ENCODE results near the gene KIZ. TPM values are rescaled to one million over a fixed set of nuclear protein-coding genes. Genes with fewer than 3 reads are reported as not detected.
"Not testable (repeated sequence)": the region's sequence is repeated elsewhere in the genome, so short reads cannot be mapped to it uniquely, and the experiment has no call there.

The KIZ gene
- total RNA-seq, 1 donor from 2014 or later = 7.5 TPM

GRCh38 chr20:21139881-21140566 is 14.1 kb downstream of the KIZ start:
- DNase-seq = no peak

GRCh38 chr20:21141825-21142224 is 15.9 kb downstream of the KIZ start:
- no peak for DNase-seq

DNA sequence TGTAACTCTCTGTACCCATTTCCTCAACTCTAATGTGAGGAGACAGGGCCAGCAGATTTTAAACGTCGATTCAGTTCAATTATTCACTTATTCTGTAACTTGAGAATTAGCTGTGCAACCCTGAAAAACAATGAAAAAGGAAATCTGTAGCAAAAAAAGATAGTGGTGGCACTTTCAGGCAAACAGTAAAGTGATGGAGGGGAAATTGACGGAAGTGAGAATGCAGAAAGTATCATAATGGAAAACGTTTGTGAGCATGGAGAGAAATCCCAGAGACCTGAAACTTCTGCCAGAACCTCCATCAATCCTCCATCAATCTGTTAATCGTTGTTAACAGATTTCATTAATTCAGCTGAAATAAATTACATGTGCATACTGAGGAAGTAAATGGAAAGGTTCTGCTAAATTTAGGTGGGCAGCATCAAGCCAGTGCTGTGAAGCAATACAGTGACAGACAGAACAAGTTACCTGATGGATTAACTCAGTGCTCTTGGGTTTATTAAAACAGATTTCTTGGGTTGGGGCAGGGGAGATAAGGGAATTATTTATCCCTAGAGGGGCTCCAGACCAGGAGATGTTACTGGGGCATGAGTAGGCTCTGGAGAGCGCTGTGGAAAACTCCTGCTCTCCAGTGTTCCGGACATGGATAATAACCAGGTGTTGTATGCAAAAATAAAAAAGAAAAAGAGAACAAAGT is 17.5 kb downstream of the KIZ start:
- DNase-seq = no peak

GRCh38 chr20:21145424-21145823 is 19.5 kb downstream of the KIZ start:
- no peak for DNase-seq

DNA sequence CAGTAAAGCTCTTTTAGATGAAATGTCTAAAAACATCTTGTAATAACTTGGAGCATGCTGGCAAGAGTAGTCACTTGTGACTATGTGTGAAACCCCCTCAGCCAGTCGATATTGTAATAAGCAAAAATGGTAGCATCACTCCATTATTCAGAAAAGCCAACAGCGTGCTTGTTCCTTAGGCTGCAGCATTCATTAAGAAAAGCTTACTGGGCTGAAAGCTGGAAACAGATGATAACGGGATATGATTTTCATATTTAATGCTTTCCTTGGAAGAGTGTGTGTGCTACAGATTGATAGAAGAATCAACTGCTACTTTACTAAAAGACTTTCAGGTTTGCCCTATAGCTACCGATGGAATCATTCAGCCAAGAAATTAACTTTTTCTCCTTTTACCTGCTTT is 20.3 kb downstream of the KIZ start:
- DNase-seq = no peak

GRCh38 chr20:21147593-21147992 is 21.7 kb downstream of the KIZ start:
- DNase-seq = no peak

DNA sequence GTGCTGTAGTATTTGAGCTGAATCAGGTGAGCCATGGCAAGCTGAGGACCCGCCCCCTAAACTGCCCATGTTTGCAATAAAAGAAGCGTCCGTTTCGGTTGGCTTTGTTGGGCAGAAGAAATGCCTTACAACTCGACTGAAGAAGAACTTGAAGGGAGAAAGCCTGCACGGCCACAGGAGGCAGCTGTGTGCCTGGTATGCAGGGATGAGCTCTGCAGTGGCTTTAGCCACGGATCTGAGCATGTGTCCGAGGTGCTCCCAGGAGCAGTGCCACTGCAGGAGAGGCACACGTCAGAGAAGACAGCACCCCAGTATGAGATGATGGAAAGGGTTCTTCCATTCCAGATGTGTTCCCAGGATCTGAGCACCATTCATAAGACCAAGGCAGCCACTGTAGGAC is 23.5 kb downstream of the KIZ start:
- DNase-seq = no peak

- DNase-seq = no peak
Measured at GRCh38 chr20:21151791-21152190, 25.9 kb downstream of the KIZ start.

GRCh38 chr20:21154692-21155091 is 28.8 kb downstream of the KIZ start:
- no peak for DNase-seq

GRCh38 chr20:21155268-21155667 is 29.4 kb downstream of the KIZ start:
- DNase-seq = no peak

- DNase-seq = no peak
Measured at GRCh38 chr20:21156266-21156665, 30.4 kb downstream of the KIZ start.

- DNase-seq = no peak
Measured at GRCh38 chr20:21157006-21157405, 31.1 kb downstream of the KIZ start.

DNA sequence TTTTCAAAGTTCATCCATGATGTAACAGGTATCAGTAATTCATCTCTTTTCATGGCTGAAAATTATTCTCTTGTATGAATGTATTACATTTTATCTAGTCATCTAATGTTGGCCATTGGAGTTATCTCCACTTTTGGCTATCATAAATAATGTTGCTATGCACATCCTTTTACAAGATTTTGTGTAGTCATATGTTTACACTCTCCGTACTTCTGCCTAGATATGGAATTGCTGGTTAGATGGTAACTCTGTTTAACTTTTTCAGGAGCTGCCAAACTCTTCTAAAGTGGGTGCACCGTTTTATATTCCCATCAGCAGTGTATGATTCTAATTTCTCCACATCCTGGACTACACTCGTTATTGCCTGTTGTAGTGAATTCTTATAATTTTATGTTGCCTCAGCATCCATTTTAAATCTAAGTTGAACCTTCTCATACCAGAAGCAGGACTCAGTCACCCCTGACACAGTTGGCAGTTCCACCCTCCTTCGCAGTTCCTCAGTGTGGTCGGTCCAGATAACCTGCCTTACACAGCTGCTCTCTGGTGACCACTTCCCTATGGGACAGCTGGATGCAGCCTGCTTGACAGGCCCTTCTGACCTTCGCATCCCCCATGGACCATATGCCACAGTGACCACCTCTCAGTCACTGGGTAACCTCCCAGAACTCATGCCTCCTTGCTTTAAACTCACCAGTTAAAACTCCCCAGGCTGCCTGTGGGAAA is 33.9 kb downstream of the KIZ start:
- no peak for DNase-seq

- DNase-seq = no peak
Measured at GRCh38 chr20:21161926-21162325, 36.0 kb downstream of the KIZ start.

DNA sequence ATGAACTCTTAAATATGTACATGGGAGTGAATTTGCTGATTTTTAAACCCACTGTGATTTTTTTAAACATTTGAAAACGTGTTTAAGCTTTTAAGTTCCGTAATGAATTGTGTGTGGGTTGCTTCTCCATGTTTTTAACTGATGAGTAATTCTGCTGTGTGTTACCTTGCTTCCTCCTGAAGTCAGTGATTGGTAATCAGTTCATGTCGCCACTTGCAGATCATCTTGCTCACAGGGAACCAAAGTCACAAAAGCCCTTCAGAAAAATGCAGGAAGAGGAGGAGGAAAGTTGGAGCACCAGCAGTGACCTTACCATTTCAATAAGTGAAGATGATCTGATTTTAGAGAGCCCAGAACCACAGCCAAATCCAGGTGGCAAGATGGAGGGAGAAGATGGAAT is 36.7 kb downstream of the KIZ start:
- no peak for DNase-seq

DNA sequence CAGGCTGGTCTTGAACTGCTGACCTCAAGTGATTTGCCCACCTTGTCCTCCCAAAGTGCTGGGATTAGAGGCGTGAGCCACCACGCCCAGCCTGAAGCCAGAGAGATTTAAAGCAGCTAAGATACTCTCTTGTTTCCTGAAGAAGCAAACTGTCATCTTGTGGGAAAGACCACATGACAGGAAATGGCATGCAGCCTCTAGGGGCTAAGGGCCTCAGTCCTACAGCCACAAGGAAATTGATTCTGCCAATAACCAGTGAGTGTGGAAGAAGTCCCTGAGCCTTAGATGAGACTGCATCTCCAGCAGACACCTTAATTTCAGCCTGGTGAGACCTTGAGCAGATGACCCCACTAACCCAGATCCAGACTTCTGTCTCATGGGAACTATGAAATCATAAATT is 40.9 kb downstream of the KIZ start:
- no peak for DNase-seq

- DNase-seq = no peak
Measured at GRCh38 chr20:21167261-21167660, 41.4 kb downstream of the KIZ start.

GRCh38 chr20:21168061-21168460 is 42.2 kb downstream of the KIZ start:
- DNase-seq = not testable (repeated sequence)

DNA sequence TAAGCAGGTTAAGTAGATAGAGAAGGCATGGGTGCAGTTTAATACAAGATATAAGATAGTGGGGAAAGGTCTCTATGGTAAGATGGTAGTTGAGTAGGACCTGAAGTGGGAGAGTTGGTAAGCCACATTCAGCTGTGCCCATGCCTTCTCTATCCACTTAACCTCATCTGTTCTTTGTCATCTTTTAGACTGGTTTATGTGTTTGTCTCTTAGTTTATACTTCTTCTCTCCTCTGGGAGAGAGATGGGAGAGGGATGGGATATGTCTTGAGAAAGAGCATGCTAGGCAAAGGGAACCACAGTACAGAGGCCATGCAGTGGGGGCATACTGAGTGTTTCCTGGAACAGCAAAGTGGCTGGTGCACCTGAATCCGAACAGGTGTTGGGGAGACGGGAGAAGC is 46.7 kb downstream of the KIZ start:
- DNase-seq = no peak

GRCh38 chr20:21173485-21173884 is 47.6 kb downstream of the KIZ start:
- no peak for DNase-seq

- DNase-seq = no peak
Measured at GRCh38 chr20:21174516-21175239, 48.8 kb downstream of the KIZ start.

GRCh38 chr20:21175433-21175832 is 49.6 kb downstream of the KIZ start:
- DNase-seq = no peak

GRCh38 chr20:21177767-21178166 is 51.9 kb downstream of the KIZ start:
- DNase-seq = no peak

All from dermis blood vessel endothelial cell (primary cell).